Skeletal muscle tissue (tissue), 4 donors: ENCODE data around the gene RHOG. TPM values are rescaled to one million over a fixed set of nuclear protein-coding genes. Genes with fewer than 3 reads are reported as not detected.
"Not testable (repeated sequence)": the region's sequence is repeated elsewhere in the genome, so short reads cannot be mapped to it uniquely, and the experiment has no call there.

Experiments used
- H3K27ac ChIP-seq: one replicate; pipeline ENCODE4 v1.7.0; 2013; ENCODE audit warnings: mild to moderate bottlenecking, low read depth, low read length, inconsistent platforms
- H3K27me3 ChIP-seq, 3 donors: one replicate each; pipeline ENCODE4 v1.7.0; 2013; ENCODE audit warnings: low read length in 3 of 3; ENCODE audit not compliant: control insufficient read depth in 3 of 3, insufficient read depth in 3 of 3
- H3K36me3 ChIP-seq, 3 donors: one replicate each; pipeline ENCODE4 v1.7.0; 2013; ENCODE audit warnings: low read length in 3 of 3; ENCODE audit not compliant: control insufficient read depth in 3 of 3, insufficient read depth in 3 of 3
- H3K4me1 ChIP-seq, 3 donors: one replicate each; pipeline ENCODE4 v1.7.0; 2013; ENCODE audit warnings: low read length in 3 of 3, mild to moderate bottlenecking in 3 of 3; ENCODE audit not compliant: control insufficient read depth in 3 of 3, insufficient read depth in 3 of 3
- H3K4me3 ChIP-seq, 3 donors: one replicate each; pipeline ENCODE4 v1.7.0; 2013; ENCODE audit warnings: low read length in 3 of 3
- H3K9ac ChIP-seq, 3 donors: one replicate each; pipeline ENCODE4 v1.7.0; 2013; ENCODE audit warnings: low read length in 3 of 3, mild to moderate bottlenecking in 3 of 3, moderate library complexity in 2 of 3, low read depth in 1 of 3
- H3K9me3 ChIP-seq, 3 donors: one replicate each; pipeline ENCODE4 v1.7.0; 2013; ENCODE audit warnings: low read length in 3 of 3; ENCODE audit not compliant: control insufficient read depth in 3 of 3
- total RNA-seq: library from RNA; depleted of rRNA; stranded (reverse); fragments of >200 nt; gene quantifications from one replicate; pipeline ENCODE4 v1.2.3, GENCODE V29; 2014
- donor health status: Osteomylitis.

Gene RHOG
- total RNA-seq, 1 donor from 2014 or later: 1.6 TPM

DNA sequence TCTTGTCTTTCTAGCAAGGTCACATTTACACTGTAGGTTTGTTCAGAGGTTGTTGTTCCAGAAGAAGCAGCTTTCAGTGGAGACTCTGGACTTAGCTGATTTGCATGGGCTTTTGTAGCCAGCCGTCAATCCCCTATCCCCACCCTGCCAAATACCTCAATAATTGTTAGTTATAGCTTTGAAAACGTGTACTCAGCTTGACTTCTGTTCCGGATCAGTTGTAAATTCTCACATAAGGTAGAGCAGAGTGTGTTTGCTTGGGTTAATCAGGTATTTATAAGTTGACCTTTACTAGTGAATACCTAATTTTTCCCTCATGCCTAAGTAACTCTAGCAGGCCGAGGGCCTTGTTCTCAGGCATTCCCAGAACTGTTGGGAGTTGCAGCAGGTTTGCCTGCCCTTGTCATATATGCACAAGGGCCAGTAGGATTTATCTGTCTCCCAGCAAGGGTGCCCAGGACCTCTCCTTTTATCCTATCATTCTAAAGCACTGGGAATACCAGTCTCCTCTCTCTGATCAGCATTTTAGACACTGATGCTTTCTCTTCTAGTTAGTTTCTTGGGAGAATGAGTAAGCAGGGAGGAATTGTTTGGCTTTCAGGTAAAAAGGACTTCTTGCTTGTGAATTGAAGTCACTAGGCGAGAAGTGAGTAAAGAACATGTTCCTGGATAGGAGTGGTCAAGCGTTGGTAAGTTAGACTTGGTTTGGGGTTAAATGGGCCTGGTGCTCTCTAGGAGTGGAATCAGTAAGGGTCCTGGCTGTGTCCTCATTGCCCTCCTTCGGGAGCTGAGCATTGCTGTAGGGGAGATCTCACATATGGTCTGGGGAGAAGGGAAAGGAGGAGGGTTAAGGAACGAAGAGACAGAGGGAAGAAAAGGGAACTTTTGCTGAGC is 36.9 kb upstream of the RHOG start:
- no peaks in the 10 kb centered on the region for H3K36me3 ChIP-seq
- H3K4me1 ChIP-seq: peaks cover 37 to 54% (median 46%) of the 10 kb centered on the region in 3 donors
- H3K27me3 ChIP-seq: no peaks in the 10 kb centered on the region
- H3K27ac ChIP-seq: peak overlapping the region; percentile 46
- H3K4me3 ChIP-seq: no peak overlapping the region
- H3K9ac ChIP-seq: peak overlapping the region in 2 of 3 donors; percentile 42 to 55
- no peaks in the 10 kb centered on the region for H3K9me3 ChIP-seq

DNA sequence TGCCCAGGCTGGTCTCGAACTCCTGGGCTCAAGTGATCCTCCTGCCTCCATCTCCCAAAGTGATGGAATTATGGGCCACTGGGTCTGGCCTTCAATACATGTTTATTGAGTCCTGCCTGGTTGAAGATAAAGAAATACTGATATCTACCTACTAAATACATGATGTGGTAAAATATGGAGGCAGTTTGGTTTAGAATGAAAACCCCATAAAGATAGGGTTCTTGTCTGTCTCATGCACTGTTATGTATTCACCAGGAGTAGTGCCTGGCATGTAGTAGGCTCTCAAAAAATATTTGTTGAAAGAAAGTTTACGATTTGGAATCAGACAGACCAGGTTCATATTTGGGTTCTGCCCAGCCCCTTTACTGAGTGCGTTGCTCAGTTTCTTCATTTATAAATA is 35.9 kb upstream of the RHOG start:
- Histone ChIP-seq H3K4me1 (peaks cover 37 to 54% (median 46%) of the 10 kb centered on the region in 3 donors), H3K9me3 (no peaks in the 10 kb centered on the region), H3K9ac (no peak overlapping the region), H3K27me3 (no peaks in the 10 kb centered on the region), H3K36me3 (no peaks in the 10 kb centered on the region), H3K27ac (no peak overlapping the region), H3K4me3 (no peak overlapping the region)

DNA sequence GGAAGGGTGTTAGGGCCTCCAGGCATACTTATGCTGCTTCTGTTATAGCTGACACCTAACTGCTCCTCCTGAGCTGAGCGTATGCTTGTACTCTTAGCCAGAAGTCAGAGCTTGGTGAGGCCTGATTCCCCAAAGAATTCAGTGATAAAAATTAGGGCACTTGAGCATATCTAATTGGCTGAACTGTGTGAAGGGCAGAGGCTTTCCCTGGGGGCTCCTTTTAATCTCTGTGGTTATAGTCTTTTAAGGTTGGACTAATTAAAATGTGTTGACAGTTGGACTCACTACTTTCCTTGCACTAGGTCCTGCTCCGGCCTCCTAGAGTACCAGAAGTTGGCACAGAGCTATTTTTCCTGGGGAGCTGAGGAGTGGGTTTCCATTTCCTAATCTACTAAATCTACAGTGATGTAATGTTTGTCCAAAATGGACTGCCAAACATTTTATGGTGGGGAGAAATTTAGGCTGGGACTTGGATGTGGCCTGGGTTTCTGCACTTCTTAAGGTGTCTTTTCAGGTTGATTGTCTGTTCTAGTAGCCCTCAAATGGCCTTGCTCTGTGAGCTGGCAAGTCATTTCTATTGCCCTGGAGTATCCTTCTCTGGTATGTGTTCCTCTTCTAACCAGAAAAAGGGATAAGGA is 33.1 kb upstream of the RHOG start:
- H3K27me3 ChIP-seq: no peaks in the 10 kb centered on the region
- H3K27ac ChIP-seq: no peak overlapping the region
- H3K4me3 ChIP-seq: no peak overlapping the region
- peaks cover 19 to 50% (median 28%) of the 10 kb centered on the region in 3 donors for H3K4me1 ChIP-seq
- no peaks in the 10 kb centered on the region for H3K36me3 ChIP-seq
- no peak overlapping the region for H3K9ac ChIP-seq
- no peaks in the 10 kb centered on the region for H3K9me3 ChIP-seq

DNA sequence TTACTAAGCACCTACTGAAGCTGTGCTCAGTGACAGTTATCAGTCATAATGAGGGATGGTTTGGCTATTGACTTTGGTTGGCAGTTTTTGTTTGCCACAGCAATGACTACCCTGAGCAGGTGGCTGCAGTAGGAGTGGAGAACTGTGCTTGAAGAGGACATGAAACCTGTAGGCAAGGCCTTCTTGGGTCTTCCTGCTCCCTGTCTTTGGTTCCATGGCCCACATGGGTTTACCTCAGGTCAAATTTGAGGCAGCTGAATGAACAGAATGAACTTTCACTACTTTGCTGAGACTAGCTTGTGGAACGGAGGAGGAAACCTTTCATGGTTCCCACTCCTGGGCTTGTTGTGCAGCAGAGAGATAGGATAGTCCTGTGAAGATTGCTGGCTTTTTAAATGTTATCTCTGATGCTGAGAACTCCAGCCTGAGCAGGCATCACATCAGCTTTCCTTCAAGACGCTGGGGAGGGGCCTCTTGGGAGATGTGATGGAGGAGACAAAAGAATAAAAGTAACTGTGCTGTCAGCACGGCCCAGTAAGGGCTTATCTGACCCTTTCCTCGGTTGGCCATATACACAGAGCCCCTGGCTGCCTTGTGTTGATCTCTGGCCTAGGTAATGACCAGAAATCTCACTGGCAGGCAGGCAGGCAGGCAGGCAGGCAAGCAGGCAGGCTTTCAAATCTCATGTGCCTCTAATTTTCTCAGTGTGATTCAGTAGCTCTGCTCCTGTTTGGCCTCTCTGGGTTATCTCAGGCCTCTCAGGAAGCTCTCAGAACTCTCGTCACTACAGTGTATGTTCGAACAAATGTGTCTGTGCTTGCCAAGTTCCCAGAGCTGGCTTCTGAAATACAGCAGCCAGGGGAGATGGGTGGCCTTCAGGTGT is 26.7 kb upstream of the RHOG start:
- peaks cover 44 to 60% (median 45%) of the 10 kb centered on the region in 3 donors for H3K4me1 ChIP-seq
- no peaks in the 10 kb centered on the region for H3K9me3 ChIP-seq
- peak overlapping the region in 1 of 3 donors; percentile 44 for H3K4me3 ChIP-seq
- peak overlapping the region; percentile 2 to 70 (median 19) for H3K9ac ChIP-seq
- no peaks in the 10 kb centered on the region for H3K36me3 ChIP-seq
- no peaks in the 10 kb centered on the region for H3K27me3 ChIP-seq
- peak overlapping the region; percentile 70 for H3K27ac ChIP-seq

DNA sequence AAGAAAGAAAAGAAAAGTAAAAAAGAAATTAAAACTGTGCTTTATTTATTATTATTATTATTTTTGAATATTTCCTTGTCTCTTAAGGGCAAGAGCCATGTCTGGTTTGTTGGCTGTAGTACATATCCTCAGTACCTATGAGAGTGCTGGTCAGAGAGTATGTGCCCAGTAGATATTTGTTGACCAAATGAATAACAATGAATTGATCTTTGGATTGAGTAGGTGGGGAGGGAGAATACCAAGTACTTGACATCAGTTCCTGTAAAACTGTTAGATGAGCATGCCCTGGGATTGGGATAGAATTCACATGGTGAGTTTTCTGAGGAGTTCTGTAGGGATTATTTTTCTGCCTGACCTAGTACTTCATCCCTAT is 26.1 kb upstream of the RHOG start:
- no peaks in the 10 kb centered on the region for H3K9me3 ChIP-seq
- H3K27me3 ChIP-seq: no peaks in the 10 kb centered on the region
- H3K9ac ChIP-seq: peak overlapping the region in 1 of 3 donors; percentile 70
- H3K27ac ChIP-seq: peak overlapping the region; percentile 70
- no peaks in the 10 kb centered on the region for H3K36me3 ChIP-seq
- H3K4me3 ChIP-seq: no peak overlapping the region
- H3K4me1 ChIP-seq: peaks cover 47 to 64% (median 49%) of the 10 kb centered on the region in 3 donors

DNA sequence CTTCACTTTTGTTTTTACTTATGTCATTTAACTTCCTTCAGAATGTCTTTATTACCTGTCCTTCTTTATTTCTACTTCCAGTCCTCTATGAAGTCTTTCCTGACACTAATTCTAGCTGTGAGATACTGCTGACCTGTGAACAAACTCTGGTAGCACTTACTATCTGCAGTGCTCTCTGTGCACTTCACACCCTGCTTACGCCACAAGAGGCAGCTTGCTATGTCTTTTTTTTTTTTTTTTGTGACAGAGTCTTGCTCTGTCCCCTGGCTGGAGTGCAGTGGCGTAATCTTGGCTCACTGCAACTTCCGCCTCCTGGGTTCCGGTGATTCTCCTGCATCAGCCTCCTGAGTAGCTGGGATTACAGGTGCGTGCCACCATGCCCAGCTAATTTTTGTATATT is 25.4 kb upstream of the RHOG start:
- no peak overlapping the region for H3K9ac ChIP-seq
- peaks cover 53 to 68% (median 54%) of the 10 kb centered on the region in 3 donors for H3K4me1 ChIP-seq
- H3K9me3 ChIP-seq: no peaks in the 10 kb centered on the region
- H3K27ac ChIP-seq: peak overlapping the region; percentile 32
- peak overlapping the region in 1 of 3 donors; percentile 17 for H3K4me3 ChIP-seq
- no peaks in the 10 kb centered on the region for H3K36me3 ChIP-seq
- H3K27me3 ChIP-seq: no peaks in the 10 kb centered on the region

DNA sequence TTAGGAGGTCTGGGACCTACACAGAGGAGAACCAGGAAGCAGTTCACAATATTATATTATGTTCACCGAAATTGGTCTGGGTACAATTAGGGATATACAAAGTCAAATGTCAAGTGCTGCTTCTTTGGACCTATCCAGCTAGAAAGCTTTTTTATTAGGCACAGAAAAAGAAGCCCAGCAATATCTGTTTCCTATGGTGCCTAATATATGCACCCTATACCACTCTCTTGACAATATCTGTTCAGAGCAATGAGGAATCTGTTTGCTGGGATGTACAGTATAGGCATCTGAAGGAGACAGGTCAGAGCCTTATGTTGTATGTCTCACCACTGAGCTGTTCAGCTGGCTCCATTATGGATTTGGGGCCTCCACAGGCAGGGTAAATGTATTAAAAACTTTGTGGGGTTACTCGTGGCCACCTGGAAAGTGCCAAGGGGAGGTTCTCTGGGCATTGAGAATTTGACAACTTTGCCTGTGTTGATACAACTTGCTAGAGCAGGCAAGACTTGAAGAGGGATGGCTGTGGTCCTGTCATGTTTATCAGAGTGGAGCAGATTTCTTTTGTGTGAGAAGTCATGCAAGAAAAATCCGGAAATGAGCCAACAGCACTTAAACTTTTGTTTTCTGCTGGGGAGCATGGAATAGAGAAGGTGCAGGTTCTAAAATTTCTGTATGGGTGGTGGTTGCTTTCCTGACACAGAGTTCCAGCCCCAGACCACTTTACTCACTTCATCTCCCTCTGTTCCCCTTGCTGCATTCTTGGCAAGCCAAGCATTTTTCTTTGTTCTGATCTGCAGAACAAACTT is 24.8 kb upstream of the RHOG start:
- no peaks in the 10 kb centered on the region for H3K27me3 ChIP-seq
- H3K4me1 ChIP-seq: peaks cover 57 to 70% (median 59%) of the 10 kb centered on the region in 3 donors
- H3K9ac ChIP-seq: peak overlapping the region in 1 of 3 donors; percentile 22
- H3K4me3 ChIP-seq: peak overlapping the region in 2 of 3 donors; percentile 17 to 23
- no peaks in the 10 kb centered on the region for H3K36me3 ChIP-seq
- H3K27ac ChIP-seq: peak overlapping the region; percentile 32
- no peaks in the 10 kb centered on the region for H3K9me3 ChIP-seq

DNA sequence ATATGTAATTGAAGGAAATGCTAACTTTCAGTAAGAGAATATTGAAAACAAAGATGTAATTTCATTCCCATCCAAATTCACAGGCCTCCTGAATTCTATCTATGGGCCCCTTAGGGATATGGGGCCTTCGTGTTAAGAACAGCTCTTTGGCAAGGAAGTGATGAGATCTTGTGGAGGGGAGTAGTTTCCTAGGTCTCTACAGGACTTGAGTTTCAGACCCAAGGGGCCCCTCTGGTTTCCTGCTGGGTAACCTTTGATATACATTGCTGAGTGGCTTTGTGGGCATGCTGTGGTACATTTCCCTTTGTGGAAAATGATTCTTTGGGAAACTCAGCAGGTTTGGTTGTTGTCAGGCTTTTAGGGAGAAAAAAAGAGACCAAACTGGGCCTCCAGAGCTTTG is 20.9 kb upstream of the RHOG start:
- Histone ChIP-seq H3K4me1 (peaks cover 74 to 81% (median 76%) of the 10 kb centered on the region in 3 donors), H3K4me3 (no peak overlapping the region), H3K9ac (peak overlapping the region in 1 of 3 donors; percentile 36), H3K27ac (peak overlapping the region; percentile 9), H3K9me3 (no peaks in the 10 kb centered on the region), H3K27me3 (no peaks in the 10 kb centered on the region), H3K36me3 (no peaks in the 10 kb centered on the region)

DNA sequence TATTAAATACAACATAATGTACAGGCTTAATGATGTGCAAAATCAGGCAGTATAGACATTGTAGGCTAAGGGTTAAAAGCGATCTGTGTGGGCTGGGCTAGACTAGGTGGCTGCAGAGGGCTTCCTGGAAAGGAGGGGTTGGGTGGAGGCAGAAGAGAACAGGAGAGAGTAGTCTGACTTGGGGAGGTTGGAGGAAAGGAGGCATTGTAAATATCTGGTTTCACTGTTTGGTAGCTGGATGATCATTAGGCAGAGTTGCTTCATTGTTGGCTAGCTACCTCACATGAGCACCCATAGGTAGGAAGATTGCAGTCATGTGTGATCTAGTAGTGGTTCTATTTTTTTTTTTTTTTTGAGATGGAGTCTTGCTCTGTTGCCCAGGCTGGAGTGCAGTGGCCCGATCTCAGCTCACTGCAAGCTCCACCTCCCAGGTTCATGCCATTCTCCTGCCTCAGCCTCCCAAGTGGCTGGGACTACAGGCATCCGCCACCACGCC is 20.2 kb upstream of the RHOG start:
- Histone ChIP-seq H3K4me1 (peaks cover 71 to 81% (median 72%) of the 10 kb centered on the region in 3 donors), H3K9ac (peak overlapping the region in 1 of 3 donors; percentile 10), H3K27ac (peak overlapping the region; percentile 93), H3K4me3 (peak overlapping the region in 2 of 3 donors; percentile 26 to 45)
- H3K36me3 ChIP-seq, H3K27me3 ChIP-seq, H3K9me3 ChIP-seq: not testable (repeated sequence)
